ENCODE measurements around the gene SLC9A7.

DNA sequence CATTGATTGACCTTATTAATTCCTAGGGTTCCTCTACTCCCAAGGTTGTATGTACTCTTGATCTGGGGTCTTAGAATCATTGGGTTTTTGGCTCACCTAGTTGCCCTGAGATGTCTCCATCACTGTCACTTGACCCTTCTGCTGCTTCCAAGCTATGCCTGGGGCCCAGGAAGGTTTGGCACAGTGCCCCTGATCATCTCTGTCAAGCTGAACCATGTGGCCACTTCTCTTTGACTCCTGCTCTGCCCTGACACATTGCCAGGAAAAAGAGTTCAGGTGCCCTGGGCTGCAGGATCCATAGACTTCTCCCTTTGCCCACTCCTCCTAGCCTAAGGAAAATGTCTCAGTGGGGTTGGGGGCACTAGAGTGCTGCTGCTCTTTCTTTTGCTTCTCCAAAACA, 189.3 kb downstream of the SLC9A7 start:
- TF ChIP-seq, protein P1, sequence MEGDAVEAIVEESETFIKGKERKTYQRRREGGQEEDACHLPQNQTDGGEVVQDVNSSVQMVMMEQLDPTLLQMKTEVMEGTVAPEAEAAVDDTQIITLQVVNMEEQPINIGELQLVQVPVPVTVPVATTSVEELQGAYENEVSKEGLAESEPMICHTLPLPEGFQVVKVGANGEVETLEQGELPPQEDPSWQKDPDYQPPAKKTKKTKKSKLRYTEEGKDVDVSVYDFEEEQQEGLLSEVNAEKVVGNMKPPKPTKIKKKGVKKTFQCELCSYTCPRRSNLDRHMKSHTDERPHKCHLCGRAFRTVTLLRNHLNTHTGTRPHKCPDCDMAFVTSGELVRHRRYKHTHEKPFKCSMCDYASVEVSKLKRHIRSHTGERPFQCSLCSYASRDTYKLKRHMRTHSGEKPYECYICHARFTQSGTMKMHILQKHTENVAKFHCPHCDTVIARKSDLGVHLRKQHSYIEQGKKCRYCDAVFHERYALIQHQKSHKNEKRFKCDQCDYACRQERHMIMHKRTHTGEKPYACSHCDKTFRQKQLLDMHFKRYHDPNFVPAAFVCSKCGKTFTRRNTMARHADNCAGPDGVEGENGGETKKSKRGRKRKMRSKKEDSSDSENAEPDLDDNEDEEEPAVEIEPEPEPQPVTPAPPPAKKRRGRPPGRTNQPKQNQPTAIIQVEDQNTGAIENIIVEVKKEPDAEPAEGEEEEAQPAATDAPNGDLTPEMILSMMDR (IDR thresholded peaks at IDR 0.05), result no peak
- no peak for TF ChIP-seq POLR2A (IDR thresholded peaks at IDR 0.05)
